ENCODE results near the gene IZUMO2.

DNA sequence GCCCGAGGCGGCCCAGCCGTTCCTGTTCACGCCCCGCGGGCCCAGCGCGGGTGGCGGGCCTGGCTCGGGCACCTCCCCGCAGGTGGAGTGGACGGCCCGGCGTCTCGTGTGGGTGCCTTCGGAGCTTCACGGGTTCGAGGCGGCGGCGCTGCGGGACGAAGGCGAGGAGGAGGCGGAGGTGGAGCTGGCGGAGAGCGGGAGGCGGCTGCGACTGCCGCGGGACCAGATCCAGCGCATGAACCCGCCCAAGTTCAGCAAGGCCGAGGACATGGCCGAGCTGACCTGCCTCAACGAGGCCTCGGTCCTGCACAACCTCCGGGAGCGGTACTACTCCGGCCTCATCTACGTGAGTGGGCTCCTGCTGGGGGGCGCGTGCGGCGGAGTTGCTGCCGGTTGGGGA lies 47.3 kb upstream of the IZUMO2 start:
- no peak for TF ChIP-seq POLR2A (IDR thresholded peaks at IDR 0.05)
- TF ChIP-seq, protein P1, sequence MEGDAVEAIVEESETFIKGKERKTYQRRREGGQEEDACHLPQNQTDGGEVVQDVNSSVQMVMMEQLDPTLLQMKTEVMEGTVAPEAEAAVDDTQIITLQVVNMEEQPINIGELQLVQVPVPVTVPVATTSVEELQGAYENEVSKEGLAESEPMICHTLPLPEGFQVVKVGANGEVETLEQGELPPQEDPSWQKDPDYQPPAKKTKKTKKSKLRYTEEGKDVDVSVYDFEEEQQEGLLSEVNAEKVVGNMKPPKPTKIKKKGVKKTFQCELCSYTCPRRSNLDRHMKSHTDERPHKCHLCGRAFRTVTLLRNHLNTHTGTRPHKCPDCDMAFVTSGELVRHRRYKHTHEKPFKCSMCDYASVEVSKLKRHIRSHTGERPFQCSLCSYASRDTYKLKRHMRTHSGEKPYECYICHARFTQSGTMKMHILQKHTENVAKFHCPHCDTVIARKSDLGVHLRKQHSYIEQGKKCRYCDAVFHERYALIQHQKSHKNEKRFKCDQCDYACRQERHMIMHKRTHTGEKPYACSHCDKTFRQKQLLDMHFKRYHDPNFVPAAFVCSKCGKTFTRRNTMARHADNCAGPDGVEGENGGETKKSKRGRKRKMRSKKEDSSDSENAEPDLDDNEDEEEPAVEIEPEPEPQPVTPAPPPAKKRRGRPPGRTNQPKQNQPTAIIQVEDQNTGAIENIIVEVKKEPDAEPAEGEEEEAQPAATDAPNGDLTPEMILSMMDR (IDR thresholded peaks at IDR 0.05) = no peak
